CD4-positive, alpha-beta T cell treated with Interferon alpha-2 for 1 hour (primary cell): Measurements from ENCODE around the gene CSNK2B.

ENCODE experiments used
- DNase-seq, 2 donors: peaks; one replicate each; pipeline ENCODE4 v3.0.0-alpha.2; 2020 to 2022

The CSNK2B gene

DNA sequence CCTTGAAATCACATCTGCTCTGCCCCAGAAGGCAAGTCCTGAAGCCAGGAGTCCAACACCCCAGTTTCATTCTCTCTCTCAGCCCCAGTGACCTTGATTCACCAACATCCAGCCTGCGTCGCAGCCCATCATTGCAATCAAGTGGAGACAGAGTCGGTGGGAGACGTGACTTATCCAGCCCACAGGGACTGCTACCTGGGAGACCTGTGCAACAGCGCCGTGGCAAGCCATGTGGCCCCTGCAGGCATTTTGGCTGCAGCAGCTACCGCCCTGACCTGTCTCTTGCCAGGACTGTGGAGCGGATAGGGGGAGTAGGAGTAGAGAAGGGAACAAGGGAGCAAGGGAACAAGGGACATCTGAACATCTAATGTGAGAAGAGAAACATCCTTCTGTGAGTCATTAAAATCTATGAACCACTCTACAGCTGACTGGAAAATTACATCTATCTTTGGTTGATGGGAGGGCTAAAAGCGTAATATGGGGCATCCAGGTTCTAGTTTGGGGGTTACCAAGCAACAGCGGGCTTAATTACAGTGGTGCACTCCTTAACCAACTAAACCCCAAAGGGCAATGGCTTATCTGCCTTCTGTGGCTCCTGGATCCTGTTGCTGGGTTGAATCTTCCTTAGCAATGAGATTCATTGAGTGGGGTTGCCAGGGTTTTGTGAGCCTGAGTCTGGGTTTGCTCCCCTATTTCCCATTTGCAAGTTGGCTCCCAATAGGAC is 51.8 kb downstream of the CSNK2B start:
- DNase-seq = no peak

DNA sequence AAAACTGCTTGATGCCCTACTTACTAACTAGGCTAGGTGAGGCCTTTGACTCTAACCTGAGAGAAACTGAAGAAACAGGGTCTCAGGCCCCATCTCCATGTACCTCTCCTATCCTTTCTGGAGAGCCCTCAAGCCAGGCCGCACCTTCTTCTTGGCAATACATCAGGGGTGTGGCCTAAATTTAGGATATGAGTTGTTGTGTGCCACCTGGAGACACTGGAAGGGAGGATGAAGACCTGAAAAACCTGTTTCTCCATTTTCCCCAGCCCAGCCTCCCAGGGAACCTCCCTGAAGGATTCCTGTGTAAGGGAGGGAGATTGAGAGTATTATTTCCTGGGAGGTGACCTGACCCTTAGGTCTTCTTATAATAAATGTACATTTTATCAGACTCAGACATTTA is 52.4 kb downstream of the CSNK2B start:
- DNase-seq = no peak

DNA sequence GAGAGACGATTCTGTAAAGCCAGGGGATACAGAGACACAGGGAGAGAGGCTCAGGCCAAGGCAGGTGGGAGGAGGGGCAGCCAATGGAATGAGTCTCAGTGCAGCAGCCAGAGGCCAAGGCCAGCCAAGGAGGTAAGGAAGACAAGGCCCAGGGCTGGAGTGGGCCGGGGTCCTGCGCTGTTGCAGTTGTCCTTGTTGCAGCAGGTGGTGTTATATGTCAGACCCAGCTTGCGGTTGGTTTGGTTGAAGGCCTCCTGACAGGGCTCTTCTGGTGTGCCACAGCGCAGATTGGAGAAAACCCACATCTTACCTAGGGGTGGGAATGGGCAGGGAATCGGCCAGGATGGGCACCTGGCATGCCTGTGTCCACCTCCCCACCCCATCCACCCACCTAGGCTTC is 53.1 kb downstream of the CSNK2B start:
- DNase-seq = no peak
